ENCODE results near the gene UBA3. TPM values are rescaled to one million over a fixed set of nuclear protein-coding genes. Genes with fewer than 3 reads are reported as not detected.

The UBA3 gene
- total RNA-seq, 4 donors from 2014 or later: 30.6 to 86.0 (median 47.2) TPM

DNA sequence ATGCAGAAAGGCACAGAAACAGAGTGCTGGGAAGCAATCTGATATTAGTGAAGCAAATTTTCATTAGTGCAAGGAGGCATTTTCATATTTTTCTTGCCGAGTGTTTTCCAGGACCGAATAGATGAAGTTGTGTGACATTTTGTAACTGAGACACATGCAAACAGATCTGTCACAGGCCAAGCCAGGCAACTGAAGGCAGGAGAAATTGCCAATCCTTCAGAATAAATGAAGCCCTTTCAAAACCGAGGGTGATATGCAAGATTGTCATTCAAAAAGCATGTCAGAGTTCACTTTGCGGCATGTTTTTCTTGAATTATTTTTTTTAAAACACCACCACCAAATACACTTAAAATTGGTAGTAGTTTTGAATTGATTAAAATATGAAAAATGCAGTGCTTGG is 36.0 kb upstream of the UBA3 start:
- H3K27me3 ChIP-seq: no peaks in the 10 kb centered on the region
- no peak for TF ChIP-seq POLR2A (IDR thresholded peaks at IDR 0.05)
- no peak overlapping the region for H3K4me3 ChIP-seq
- WGBS, 2 donors (ENCODE audit: low coverage in 1 of 2): 56 to 68% methylated on average over 4 of the region's 4 CpGs
- H3K4me1 ChIP-seq: peaks cover 0 to 3% (median 0%) of the 10 kb centered on the region in 4 donors
- H3K36me3 ChIP-seq: no peaks in the 10 kb centered on the region
- no peaks in the 10 kb centered on the region for H3K9me3 ChIP-seq
- H3K27ac ChIP-seq: no peak overlapping the region
- intact Hi-C loops (cut with DNase I; ENCODE audit: low total_unique reads): no loop called here
- in situ Hi-C loops (cut with MboI; ENCODE audit: low pct_ligation_motif_present in 1 of 4, low pct_unique_long_range_greater_than_20kb in 1 of 4, low sequenced_read_pairs in 3 of 4): no loop called here
- no peak for DNase-seq

DNA sequence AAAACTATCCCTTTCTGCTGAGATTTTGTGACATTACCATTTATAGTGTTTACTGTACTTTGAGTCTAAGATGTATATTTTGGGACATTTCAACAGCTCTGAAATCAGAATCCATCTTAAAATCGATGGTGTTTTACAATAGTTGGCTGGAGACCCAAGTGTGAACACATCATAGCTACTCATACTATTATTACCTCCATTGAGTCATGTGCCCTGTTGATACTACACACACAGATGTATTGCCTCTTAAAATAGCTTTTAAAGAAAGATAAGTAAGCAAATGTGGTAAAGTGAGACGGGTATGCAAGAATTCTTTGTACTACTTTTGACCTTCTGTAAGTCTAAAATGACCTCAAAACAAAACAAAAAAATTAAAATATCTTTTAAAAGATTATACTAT is 35.6 kb upstream of the UBA3 start:
- Histone ChIP-seq H3K27ac (no peak overlapping the region), H3K36me3 (no peaks in the 10 kb centered on the region), H3K27me3 (no peaks in the 10 kb centered on the region), H3K4me1 (no peaks in the 10 kb centered on the region), H3K4me3 (no peak overlapping the region), H3K9me3 (no peaks in the 10 kb centered on the region)
- no peak for DNase-seq
- TF ChIP-seq POLR2A (IDR thresholded peaks at IDR 0.05) (no peak), EP300 (IDR thresholded peaks at IDR 0.05; ENCODE audit: low read depth) (no peak), POLR2AphosphoS5 (IDR thresholded peaks at IDR 0.05) (no peak)
- TF ChIP-seq, protein P1, sequence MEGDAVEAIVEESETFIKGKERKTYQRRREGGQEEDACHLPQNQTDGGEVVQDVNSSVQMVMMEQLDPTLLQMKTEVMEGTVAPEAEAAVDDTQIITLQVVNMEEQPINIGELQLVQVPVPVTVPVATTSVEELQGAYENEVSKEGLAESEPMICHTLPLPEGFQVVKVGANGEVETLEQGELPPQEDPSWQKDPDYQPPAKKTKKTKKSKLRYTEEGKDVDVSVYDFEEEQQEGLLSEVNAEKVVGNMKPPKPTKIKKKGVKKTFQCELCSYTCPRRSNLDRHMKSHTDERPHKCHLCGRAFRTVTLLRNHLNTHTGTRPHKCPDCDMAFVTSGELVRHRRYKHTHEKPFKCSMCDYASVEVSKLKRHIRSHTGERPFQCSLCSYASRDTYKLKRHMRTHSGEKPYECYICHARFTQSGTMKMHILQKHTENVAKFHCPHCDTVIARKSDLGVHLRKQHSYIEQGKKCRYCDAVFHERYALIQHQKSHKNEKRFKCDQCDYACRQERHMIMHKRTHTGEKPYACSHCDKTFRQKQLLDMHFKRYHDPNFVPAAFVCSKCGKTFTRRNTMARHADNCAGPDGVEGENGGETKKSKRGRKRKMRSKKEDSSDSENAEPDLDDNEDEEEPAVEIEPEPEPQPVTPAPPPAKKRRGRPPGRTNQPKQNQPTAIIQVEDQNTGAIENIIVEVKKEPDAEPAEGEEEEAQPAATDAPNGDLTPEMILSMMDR (IDR thresholded peaks at IDR 0.05): no peak
- 26 to 40% methylated on average over 2 of the region's 2 CpGs for WGBS, 2 donors (ENCODE audit: low coverage in 1 of 2)
- intact Hi-C loops (cut with DNase I; ENCODE audit: low total_unique reads): no loop called here
- in situ Hi-C loops (cut with MboI; ENCODE audit: low pct_ligation_motif_present in 1 of 4, low pct_unique_long_range_greater_than_20kb in 1 of 4, low sequenced_read_pairs in 3 of 4): no loop called here

DNA sequence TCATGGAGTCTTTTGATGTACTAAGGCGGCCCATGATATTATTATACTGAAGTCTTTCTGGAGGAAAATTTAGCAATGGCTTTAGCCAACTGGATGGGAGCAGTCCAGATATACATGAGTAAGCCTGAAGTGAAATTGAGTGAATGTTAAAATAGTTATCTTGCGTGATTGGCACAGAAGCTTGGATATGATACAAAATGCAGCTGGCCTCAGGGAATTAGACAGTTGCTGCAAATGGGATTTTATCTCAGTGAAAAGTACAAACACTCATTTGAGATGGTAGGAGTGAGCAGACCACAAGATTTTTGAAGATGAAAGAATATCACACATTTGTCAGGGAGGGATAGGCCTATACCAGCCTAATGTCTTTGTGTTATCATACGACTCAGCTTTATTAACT is 33.4 kb upstream of the UBA3 start:
- Histone ChIP-seq H3K36me3 (no peaks in the 10 kb centered on the region), H3K4me1 (no peaks in the 10 kb centered on the region), H3K4me3 (no peak overlapping the region), H3K9me3 (no peaks in the 10 kb centered on the region), H3K27ac (no peak overlapping the region), H3K27me3 (no peaks in the 10 kb centered on the region)
- DNase-seq: no peak
- 84 to 85% methylated on average over 3 of the region's 3 CpGs for WGBS, 2 donors (ENCODE audit: low coverage in 1 of 2)
- in situ Hi-C loops (cut with MboI; ENCODE audit: low pct_ligation_motif_present in 1 of 4, low pct_unique_long_range_greater_than_20kb in 1 of 4, low sequenced_read_pairs in 3 of 4) (no loop called here), intact Hi-C loops (cut with DNase I; ENCODE audit: low total_unique reads) (no loop called here)
- TF ChIP-seq, protein P1 (IDR thresholded peaks at IDR 0.05): no peak
- TF ChIP-seq POLR2A (IDR thresholded peaks at IDR 0.05) (no peak), POLR2AphosphoS5 (IDR thresholded peaks at IDR 0.05) (no peak), EP300 (IDR thresholded peaks at IDR 0.05; ENCODE audit: low read depth) (no peak)

DNA sequence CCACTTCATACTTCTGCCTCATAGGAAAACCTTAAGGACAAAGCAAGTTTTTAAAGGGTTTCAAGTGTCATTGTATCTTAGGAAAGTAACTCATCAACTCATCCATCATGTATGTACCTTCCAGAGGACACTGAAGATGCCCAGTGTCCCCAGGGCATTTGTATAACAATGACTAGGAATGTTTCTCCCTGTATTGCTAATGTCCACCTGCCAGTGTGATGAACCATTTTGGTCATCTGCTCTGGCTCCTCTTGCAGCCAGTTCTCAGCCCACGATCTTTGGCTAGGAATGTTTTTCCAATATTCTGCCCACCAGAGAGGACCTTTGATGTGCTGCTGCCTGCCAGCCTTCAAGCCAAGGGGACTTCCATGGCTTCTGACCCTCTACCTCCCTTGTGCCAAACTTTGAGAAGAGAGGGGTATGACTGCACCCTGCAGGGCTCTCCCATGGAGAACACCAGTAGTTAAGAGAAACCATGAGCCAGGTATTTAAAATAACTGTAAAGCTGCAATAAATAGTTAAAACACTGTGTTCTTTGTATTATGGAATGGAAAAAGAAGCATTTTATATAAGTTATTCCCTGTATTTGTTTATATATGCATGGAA is 30.9 kb upstream of the UBA3 start:
- WGBS, 2 donors (ENCODE audit: low coverage in 1 of 2): 88 to 100% methylated on average over 1 of the region's 1 CpG
- H3K4me1 ChIP-seq: peaks cover 0 to 4% (median 0%) of the 10 kb centered on the region in 4 donors
- intact Hi-C loops (cut with DNase I; ENCODE audit: low total_unique reads): no loop called here
- H3K27ac ChIP-seq: no peak overlapping the region
- no peak overlapping the region for H3K4me3 ChIP-seq
- in situ Hi-C loops (cut with MboI; ENCODE audit: low pct_ligation_motif_present in 1 of 4, low pct_unique_long_range_greater_than_20kb in 1 of 4, low sequenced_read_pairs in 3 of 4): no loop called here
- no peaks in the 10 kb centered on the region for H3K9me3 ChIP-seq
- no peaks in the 10 kb centered on the region for H3K36me3 ChIP-seq
- no peaks in the 10 kb centered on the region for H3K27me3 ChIP-seq
- TF ChIP-seq, protein P1 (IDR thresholded peaks at IDR 0.05): no peak
- TF ChIP-seq POLR2A (IDR thresholded peaks at IDR 0.05): no peak
- TF ChIP-seq POLR2AphosphoS5 (IDR thresholded peaks at IDR 0.05): no peak
- TF ChIP-seq EP300 (IDR thresholded peaks at IDR 0.05; ENCODE audit: low read depth): no peak
- no peak for DNase-seq

DNA sequence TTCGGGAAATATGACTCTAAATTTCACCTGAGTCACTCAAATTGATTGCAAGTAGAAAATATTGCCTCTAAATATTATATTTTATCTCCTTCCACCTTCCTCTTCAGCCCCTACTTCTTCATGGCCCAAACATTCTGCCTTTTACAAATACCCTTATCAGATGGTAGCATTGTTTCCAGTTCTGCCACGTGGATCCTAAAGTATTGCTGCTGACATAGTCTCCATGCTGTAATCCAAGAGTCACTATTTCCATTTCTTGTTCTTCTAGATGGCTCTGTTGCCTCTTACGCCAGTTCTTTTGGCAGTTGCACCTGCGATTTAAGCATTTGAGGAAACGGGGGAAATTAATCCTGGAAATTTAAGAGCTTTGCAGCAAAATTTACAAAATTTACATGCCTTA is 28.6 kb upstream of the UBA3 start:
- Histone ChIP-seq H3K27ac (no peak overlapping the region), H3K36me3 (peaks cover 0 to 17% (median 3%) of the 10 kb centered on the region in 4 donors), H3K4me3 (no peak overlapping the region), H3K9me3 (no peaks in the 10 kb centered on the region), H3K4me1 (peaks cover 0 to 8% (median 0%) of the 10 kb centered on the region in 4 donors), H3K27me3 (no peaks in the 10 kb centered on the region)
- in situ Hi-C loops (cut with MboI; ENCODE audit: low pct_ligation_motif_present in 1 of 4, low pct_unique_long_range_greater_than_20kb in 1 of 4, low sequenced_read_pairs in 3 of 4): no loop called here
- TF ChIP-seq, protein P1 (IDR thresholded peaks at IDR 0.05): no peak
- TF ChIP-seq EP300 (IDR thresholded peaks at IDR 0.05; ENCODE audit: low read depth): no peak
- TF ChIP-seq POLR2A (IDR thresholded peaks at IDR 0.05): no peak
- TF ChIP-seq POLR2AphosphoS5 (IDR thresholded peaks at IDR 0.05): no peak
- DNase-seq: no peak
- 78 to 81% methylated on average over 5 of the region's 5 CpGs for WGBS, 2 donors (ENCODE audit: low coverage in 1 of 2)
- intact Hi-C loops (cut with DNase I; ENCODE audit: low total_unique reads): no loop called here

Measured in transverse colon (tissue), 4 donors.